Renal pelvis (tissue), 3 donors: ENCODE results near the gene CPNE6. TPM values are rescaled to one million over a fixed set of nuclear protein-coding genes. Genes with fewer than 3 reads are reported as not detected.

ENCODE experiments used
- polyA plus RNA-seq, 3 donors: library from polyadenylated mRNA; unstranded; fragments of 120-200 nt; gene quantifications; one replicate each; pipeline ENCODE4 v1.2.1, GENCODE V29; 2013; ENCODE audit not compliant: insufficient read length in 3 of 3

The CPNE6 gene
- polyA plus RNA-seq, 3 donors = 0.24 TPM; not detected in 2

Other genes with a start within 250 kb of the CPNE6 start
- 10 to 100 TPM; 56.3 to 69.2 (median 65.6) TPM for gene DHRS4, start 117.8 kb upstream of the CPNE6 start, polyA plus RNA-seq
- 10 to 100 TPM; 36.1 to 44.3 (median 36.8) TPM for gene DHRS4L2, start 82.6 kb upstream of the CPNE6 start, polyA plus RNA-seq
- gene CARMIL3, start 19.6 kb upstream of the CPNE6 start, polyA plus RNA-seq = 1 to 10 TPM; 2.2 to 2.4 (median 2.4) TPM
- 10 to 100 TPM; 37.7 to 41.7 (median 40.0) TPM for gene PCK2, start 22.7 kb downstream of the CPNE6 start, polyA plus RNA-seq
- gene DCAF11, start 43.2 kb downstream of the CPNE6 start, polyA plus RNA-seq = 10 to 100 TPM; 82.2 to 96.2 (median 92.8) TPM
- 1 to 10 TPM; 2.7 to 3.2 (median 2.9) TPM for gene NRL, start 43.4 kb downstream of the CPNE6 start, polyA plus RNA-seq
- gene FITM1, start 59.1 kb downstream of the CPNE6 start, polyA plus RNA-seq = 1 to 10 TPM; 1.1 to 2.3 (median 1.5) TPM
- gene PSME1, start 64.6 kb downstream of the CPNE6 start, polyA plus RNA-seq = 100 to 1,000 TPM; 175 to 216 (median 196) TPM
- 10 to 100 TPM; 19.8 to 29.7 (median 21.1) TPM for gene EMC9, start 70.0 kb downstream of the CPNE6 start, polyA plus RNA-seq
- gene PSME2, start 75.0 kb downstream of the CPNE6 start, polyA plus RNA-seq = 100 to 1,000 TPM; 145 to 164 (median 151) TPM
- gene RNF31, start 75.9 kb downstream of the CPNE6 start, polyA plus RNA-seq = 10 to 100 TPM; 46.4 to 70.4 (median 53.4) TPM
- 10 to 100 TPM; 56.8 to 68.9 (median 57.2) TPM for gene IRF9, start 89.7 kb downstream of the CPNE6 start, polyA plus RNA-seq
- gene REC8, start 100.5 kb downstream of the CPNE6 start, polyA plus RNA-seq = 10 to 100 TPM; 71.4 to 85.6 (median 80.8) TPM
- gene IPO4, start 117.3 kb downstream of the CPNE6 start, polyA plus RNA-seq = 10 to 100 TPM; 39.6 to 48.5 (median 42.8) TPM
- gene TM9SF1, start 123.9 kb downstream of the CPNE6 start, polyA plus RNA-seq = 10 to 100 TPM; 45.2 to 55.8 (median 46.7) TPM
- 10 to 100 TPM in 2 of 3 donors, 1 to 10 TPM in 1; 3.9 to 17.9 (median 14.1) TPM for gene TSSK4, start 134.1 kb downstream of the CPNE6 start, polyA plus RNA-seq
- 10 to 100 TPM; 50.6 to 70.2 (median 58.2) TPM for gene CHMP4A, start 141.9 kb downstream of the CPNE6 start, polyA plus RNA-seq
- 10 to 100 TPM; 13.0 to 20.1 (median 15.3) TPM for gene MDP1, start 144.5 kb downstream of the CPNE6 start, polyA plus RNA-seq
- gene NEDD8, start 160.8 kb downstream of the CPNE6 start, polyA plus RNA-seq = 100 to 1,000 TPM; 197 to 260 (median 254) TPM
- 100 to 1,000 TPM; 120 to 132 (median 123) TPM for gene GMPR2, start 161.4 kb downstream of the CPNE6 start, polyA plus RNA-seq
- gene TINF2, start 171.1 kb downstream of the CPNE6 start, polyA plus RNA-seq = 10 to 100 TPM; 59.4 to 62.5 (median 60.9) TPM
- gene TGM1, start 191.6 kb downstream of the CPNE6 start, polyA plus RNA-seq = 1 to 10 TPM; 1.5 to 4.2 (median 2.5) TPM
- gene RABGGTA, start 200.0 kb downstream of the CPNE6 start, polyA plus RNA-seq = 10 to 100 TPM; 24.2 to 25.5 (median 25.0) TPM
- gene DHRS1, start 228.2 kb downstream of the CPNE6 start, polyA plus RNA-seq = 10 to 100 TPM; 41.6 to 68.7 (median 43.4) TPM
- gene NOP9, start 228.3 kb downstream of the CPNE6 start, polyA plus RNA-seq = 10 to 100 TPM; 28.0 to 29.7 (median 28.7) TPM
- 10 to 100 TPM; 24.7 to 32.3 (median 28.3) TPM for gene CIDEB, start 236.4 kb downstream of the CPNE6 start, polyA plus RNA-seq
- gene LTB4R2, start 238.6 kb downstream of the CPNE6 start, polyA plus RNA-seq = 1 to 10 TPM; 3.2 to 5.3 (median 4.4) TPM
- gene LTB4R, start 239.9 kb downstream of the CPNE6 start, polyA plus RNA-seq = 1 to 10 TPM; 5.0 to 7.2 (median 5.7) TPM